Neural cell (in vitro differentiated cells): ENCODE results near the gene EEPD1.

ENCODE experiments used
- CTCF ChIP-seq: fragments of 450-650 bp; IDR thresholded peaks from 2 replicates; pipeline ENCODE4 v1.5.1; 2014; ENCODE audit warnings: antibody characterized with exemption, mild to moderate bottlenecking, moderate library complexity; ENCODE audit not compliant: poor library complexity, severe bottlenecking
- POLR2AphosphoS5 ChIP-seq: IDR thresholded peaks from 2 replicates; pipeline ENCODE4 v1.6.1; 2012

DNA sequence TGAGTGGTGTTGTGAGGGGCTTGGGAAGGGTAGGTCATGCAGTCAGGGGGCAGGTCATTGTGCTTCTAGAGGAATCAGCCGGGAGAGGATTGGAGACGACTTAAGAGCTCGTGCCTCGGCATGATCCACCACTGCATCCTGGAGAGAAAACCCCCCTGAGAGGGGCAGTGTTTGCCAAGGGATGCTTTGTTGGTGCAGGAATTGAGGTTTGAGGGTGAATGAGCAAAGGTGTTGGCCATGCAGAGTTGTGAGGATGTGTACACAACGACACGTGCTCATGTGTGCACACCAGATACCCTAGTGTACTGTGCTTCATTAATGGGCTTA is 151.0 kb downstream of the EEPD1 start:
- TF ChIP-seq CTCF (no peak), POLR2AphosphoS5 (no peak)
